CD4-positive, alpha-beta T cell treated with Interleukin-6 at 100 ng/mL for 8 hours (primary cell): ENCODE data around the gene NFIC.
"Not testable (repeated sequence)": the region's sequence is repeated elsewhere in the genome, so short reads cannot be mapped to it uniquely, and the experiment has no call there.

Source experiments
- DNase-seq: peaks from one replicate; pipeline ENCODE4 v3.0.0-alpha.2; 2020; ENCODE audit warnings: mixed read lengths, low spot score

Gene NFIC

DNA sequence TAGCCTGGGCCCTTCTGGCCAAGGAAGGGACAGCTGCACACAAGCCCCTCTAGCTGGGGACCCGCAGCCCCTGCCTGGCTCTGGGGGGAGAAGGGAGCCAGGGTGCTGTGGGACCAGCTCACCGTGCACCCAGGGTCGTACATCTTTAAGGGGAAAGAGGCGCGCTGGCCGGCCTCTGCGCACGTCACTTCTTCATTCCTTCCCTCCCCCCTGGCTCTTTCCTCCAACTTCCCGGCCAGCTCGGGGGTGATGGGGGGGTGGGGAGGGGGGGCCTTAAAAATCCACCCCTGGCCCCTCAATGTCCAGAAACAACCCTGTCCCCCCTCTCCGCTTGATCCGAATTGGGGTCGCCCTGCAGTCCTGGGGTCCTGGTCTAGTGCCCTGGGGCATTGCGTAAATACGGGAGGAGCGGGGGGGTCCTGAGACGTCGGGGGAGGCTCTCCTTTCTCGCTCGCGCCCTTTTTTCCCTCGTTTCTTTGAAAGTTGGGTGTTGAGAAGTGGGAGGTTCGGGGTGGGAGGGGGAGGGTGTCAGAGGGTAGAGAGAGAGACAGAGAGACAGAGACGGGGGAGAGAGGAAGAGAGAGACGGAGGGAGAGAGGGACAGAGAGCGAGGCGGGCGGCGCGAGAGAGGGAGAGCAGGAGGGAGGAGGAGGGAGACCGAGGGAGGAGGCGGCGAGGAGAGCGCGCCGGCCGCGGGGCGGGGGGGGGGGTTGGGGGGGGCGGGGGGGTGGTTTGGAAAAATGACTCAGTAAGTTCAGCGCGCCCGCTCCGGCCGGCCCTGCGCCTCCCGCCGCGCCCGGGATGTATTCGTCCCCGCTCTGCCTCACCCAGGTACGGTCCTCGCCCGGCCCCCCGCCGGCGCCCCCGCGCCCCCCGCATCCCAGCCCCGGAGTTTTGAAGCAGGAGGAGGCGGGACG is at the start of gene NFIC:
Gene NFIC (plus strand): TSS at position 748 of the 917 bp plus-strand sequence. CDS start 54 bp downstream, at position 802.
- DNase-seq: peak; percentile 45

DNA sequence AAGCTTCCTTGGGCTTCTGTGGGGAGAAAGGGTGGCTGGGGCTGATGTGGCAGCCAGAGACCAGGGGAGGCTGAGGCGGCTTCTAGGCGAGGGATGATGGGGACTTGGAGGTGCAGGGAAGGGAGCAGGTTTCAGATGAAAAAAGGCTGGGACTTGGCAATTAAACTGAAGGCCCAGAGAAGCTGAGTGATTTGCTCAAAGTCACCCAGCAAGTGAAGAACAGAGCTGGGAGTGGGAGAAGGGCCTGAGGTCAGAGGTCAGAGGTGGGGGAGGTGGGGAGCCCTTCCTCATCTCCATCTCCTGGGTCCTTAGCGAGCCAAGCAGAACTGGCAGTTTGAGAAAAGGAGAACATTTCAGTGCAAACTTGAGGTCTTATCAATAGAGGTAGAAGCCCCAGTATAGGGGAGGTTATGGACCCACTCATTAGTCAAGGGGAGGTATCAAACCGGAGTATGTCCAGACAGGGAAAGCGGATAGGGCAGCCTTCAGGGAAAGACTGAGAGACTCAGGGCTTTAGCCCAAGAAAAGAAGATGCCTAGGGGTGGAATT is 49.6 kb upstream of the NFIC start:
- no peak for DNase-seq

DNA sequence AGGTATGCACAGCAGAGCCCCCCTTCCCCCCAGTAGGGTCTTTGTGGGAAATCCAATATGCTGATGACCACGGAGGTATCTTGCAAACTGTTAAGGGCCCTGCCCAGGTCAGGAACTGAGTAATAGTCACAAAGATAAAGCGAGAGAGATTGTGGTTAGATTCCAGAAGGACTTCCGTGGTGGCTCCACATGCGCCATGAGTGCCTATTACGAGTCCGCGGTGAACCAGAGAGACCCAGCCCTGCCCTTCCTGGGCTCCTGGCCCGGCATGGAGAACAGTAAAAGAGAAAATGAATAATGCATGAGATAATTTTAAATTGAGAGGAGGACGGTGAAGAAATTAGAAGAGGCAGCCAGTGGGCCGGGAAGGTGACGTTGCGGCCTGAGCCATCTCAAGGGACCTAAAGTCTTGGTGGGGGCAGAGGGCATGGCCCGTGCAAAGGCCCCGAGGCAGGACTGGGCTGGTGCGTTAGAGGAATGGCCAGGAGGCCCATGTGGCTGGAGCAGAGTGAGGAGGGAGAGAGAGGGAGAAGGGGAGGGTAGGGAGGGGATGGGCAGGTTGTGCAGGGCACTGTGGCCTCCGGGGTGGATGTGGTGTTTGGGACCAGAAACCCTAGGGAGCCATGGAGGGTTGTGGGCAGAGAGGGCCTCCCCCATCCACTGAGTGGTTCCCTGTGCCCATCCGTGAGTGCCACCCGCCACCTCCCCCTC is 46.6 kb upstream of the NFIC start:
- DNase-seq: no peak

DNA sequence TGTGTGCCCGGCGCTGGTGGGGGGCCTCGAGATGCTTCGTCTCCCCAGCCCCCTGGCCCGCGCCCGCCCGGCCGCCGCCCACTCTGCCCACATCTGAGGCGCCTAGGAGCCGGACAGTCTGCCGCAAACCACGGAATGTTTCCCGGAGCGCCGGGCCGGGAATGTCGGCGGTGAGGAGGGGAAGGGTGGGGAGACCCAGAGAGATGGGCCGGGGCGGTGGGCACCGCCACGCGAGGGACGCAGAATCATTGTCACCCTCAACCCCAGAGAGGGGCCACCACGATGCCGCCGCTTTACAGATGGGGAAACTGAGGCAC is 46.1 kb upstream of the NFIC start:
- no peak for DNase-seq

DNA sequence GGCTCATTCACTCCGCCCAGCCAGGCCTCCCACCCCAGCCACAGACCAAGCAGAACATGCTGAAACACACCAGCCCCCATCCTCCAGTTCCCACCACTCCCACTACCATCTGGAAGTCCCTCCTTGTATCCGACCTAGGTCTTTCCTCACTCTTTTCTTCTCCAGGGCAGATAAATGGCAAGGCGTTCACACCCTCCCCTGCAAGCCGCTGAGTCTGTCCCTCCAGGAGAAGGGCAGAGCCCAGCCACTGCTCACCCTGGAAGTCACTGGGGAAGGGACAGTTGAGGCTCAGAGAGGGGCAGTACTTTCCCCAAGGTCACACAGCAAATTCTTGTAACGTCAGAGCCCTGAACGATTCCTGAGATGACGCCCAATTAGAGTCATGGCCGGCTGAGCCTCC is 45.5 kb upstream of the NFIC start:
- no peak for DNase-seq

DNA sequence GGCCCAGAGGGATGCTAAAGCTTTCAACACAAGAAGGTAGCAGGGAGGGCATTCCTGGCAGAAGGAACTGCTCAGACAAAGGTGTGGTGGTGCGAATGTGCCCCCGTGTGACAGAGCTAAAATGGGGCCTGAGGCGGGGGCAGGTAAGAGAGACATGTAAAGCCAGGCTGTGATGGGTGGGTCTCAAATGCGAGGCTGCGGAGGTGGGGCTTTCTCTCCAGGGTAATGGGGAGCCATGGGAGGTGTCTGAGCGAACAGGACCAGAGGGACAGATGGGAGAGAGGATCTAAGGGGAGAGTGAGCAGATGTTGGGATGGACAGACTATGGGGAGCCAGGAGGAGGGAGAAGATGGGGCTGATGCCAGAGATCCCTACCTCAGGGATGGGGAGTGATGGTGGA is 44.7 kb upstream of the NFIC start:
- no peak for DNase-seq

DNA sequence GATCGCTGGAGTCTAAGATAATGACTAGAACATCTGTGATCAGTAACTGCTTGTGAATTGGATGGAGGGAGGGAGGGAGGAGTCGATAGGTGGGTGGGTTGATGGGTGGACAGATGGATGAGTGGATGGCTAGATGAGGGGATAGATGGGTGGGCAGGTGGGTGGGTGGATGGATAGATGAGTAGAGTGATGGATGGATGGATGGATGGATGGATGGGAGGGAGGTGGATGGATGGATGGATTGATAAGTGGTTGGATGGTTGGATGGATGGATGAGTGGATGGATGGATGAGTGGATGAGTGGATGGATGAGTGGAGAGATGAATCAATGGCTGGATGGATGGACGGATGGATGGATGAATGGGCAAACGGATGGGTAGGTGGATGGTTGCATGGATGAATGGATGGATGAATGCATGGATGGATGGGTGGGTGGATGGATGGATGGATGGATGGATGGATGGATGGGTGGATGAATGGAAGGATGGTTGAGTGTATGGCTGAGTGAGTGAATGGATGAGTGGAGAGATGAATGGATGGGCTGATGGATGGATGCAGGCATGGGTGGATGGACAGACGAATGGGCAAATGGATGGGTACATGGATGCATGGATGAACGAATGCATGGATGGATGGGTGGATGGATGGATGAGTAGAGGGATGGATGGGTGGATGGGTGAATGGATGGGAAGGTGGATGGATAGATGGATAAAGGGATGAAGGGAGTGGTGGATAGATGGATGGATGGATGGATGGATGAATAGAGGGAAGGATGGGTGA is 44.0 kb upstream of the NFIC start:
- DNase-seq: no peak

DNA sequence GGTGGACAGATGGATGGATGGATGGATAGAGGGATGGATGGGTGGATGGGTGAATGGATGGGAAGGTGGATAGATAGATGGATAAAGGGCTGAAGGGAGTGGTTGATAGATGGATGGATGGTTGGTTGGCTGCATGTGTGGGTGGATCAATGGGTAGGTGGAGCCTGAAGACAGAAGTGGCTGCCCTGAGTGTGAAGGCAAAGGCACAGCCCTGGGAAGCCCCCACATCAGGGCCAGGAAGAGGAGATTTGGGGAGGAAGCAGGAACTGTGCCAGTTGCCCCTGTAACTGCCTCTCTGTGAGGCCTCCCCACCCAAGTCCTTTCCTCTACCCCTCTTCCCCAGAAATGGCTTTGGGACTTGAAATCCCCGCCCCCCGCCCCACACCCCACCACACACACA is 43.4 kb upstream of the NFIC start:
- DNase-seq: no peak

DNA sequence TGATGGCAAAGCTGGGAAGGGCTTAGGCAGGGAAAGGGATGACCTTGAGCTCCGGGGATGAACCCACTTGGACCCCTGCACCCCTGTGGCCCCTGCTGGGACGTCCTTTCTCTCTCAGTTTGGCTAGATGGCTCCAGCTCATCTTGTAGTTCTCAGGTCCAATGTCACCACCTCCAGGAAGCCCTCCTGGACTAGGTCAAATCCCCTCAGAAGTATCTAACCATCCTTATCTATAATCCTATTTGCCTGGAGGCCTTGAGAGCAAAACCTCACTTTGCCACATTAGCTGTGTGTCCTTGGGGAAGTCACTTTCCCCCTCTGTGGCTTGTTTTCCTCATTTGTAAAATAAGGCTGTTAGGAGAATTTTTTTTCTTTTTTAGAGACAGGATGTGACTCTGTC is 42.7 kb upstream of the NFIC start:
- DNase-seq: no peak

DNA sequence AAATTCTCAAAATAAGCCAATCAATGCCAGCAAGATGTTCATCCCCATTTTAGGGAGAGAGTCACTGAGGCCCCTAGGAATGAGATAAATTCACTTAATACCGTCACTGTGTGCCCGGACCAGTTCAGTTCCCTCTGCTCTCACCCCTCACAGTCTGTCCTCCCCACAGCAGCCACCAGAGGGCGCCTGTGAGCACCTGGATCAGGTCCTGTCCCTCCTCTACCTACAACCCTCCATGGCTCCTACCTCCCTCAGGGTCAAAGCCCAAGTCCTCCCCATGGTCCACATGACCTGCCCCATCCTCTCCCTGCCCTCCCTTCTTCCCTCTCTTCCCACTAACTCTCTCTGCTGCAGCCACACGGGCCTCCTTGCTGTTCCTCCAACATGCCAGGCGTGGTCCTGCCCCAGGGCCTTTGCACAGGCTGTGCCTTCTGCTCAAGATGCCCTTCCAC is 42.0 kb upstream of the NFIC start:
- DNase-seq: peak; percentile 47

DNA sequence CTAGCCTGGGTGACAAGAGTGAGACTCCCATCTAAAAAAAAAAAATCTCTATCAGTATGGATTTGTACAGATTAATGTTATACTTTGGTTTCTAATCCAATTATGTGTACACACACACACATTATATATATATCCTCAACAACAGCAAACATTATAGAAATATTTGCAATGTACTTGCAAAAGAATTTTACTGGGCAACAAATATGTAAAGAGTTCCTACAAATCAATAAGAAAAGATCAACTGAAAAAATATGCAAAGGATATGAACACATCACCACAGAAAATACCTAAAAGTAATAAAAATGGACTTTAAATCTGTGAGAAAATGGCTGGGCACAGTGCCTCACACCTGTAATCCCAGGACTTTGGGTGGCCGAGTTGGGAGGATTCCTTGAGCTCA is 40.9 kb upstream of the NFIC start:
- no peak for DNase-seq

DNA sequence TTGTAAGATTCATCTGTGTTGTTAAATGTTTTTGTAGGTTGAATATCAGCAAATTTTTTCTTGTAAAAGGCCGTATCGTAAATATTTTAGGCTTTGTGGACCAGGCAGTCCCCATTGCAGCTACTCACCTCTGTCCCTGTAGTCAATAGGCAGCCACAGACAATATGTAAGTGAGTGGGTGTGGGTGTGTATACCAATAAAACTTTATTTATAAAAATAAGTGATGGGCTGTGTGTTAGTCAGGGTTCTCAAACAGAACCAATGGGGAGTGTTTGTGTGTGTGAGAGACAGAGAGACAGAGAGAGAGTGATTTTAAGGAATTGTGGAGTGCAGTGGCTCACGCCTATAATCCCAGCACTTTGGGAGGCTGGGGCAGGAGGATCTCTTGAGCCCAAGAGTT is 37.6 kb upstream of the NFIC start:
- no peak for DNase-seq

DNA sequence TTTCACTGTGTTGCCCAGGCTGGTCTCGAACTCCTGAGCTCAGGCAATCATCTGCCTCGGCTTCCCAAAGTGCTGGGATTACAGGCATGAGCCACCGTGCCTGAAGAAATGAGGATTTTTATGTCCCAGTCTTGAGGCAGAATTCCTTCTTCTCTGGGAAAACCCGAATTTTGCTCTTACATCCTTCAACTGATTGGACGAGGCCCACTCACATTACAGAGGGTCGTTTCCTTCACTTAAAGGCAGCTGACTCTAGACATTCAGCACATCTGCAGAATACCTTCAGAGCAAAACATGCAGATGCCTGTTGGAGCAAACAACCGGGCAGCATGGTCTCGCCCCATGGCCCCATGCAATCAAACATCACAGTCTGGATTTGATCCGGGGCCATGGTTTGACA is 36.3 kb upstream of the NFIC start:
- no peak for DNase-seq

DNA sequence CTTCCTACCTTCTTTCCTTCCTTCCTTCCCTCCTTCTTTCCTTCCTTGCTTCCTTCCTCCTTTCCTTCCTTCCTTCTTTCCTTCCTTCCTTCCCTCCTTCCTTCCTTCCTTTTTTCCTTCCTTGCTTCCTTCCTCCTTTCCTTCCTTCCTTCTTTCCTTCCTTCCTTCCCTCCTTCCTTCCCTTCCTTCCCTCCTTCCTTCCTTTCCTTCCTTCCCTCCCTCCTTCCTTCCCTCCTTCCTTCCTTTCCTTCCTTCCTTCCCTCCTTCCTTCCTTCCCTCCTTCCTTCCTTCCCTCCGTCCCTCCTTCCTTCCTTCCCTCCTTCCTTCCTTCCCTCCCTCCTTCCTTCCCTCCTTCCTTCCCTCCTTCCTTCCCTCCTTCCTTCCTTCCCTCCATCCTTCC is 34.2 kb upstream of the NFIC start:
- DNase-seq: not testable (repeated sequence)

DNA sequence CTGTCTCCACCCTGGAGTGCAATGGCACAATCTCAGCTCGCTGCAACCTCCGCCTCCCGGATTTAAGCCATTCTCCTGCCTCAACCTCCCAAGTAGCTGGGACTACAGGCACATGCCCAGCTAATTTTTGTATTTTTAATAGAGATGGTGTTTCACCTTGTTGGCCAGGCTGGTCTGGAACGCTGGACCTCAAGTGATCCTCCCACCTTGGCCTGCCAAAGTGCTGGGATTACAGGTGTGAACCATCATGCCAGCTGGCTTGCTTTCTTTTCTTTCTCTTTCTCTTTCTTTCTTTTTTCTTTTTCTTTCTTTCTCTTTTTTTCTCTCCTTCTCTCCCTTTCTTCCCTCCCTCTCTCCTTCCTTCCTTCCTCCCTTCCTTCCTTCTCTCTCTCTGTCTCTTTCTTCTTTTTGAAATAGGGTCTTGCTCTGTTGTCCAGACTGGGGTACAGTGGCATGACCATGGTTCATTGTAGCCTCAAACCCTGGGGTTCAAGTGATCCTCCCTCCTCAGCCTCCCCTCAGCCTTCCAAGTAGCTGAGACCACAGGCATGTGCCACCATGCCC is 33.3 kb upstream of the NFIC start:
- DNase-seq: no peak

DNA sequence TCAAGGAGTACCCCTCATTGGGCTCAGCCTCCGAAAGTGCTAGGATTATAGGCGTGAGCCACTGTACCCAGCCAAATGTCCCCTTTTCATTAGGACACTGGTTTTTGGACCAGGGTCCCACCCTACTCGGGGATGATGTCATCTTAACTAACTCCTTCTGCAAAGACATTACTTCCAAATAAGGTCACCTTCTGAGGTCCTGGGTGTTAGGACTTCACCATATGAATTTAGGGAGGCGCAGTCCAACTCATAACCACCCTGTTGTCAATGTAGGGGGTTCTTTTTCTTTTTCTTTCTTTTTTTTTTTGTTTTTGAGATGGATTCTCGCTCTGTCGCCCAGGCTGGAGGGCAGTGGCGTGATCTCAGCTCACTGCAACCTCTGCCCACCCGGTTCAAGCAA is 32.7 kb upstream of the NFIC start:
- no peak for DNase-seq

DNA sequence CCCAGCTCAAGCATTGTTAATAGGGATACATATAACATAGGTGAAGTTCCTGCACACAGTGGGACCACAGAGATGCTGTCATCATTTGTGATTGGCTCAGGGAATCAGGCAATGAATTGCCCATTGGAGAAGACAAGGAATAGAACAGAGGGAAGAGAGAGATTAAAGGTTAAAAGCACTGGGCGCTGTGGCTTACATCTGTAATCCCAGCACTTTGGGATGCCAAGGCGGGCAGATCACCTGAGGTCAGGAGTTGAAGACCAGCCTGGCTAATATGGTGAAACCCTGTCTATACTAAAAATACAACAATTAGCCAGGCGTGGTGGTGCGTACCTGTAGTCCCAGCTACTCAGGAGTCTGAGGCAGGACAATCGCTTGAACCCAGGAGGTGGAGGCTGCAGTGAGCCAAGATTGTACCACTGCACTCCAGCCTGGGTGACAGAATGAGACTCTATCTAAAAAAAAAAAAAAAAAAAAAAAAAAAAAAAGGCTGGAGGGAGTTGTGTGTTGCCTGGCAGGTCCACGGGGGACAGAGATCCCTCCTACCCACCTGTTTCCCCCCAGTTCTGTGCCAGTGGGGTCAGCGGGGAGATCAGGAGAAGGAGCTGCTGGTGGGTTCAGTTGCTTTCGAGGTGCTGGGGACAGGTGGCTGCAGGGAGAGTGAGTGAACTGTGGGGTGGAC is 31.5 kb upstream of the NFIC start:
- DNase-seq: not testable (repeated sequence)

DNA sequence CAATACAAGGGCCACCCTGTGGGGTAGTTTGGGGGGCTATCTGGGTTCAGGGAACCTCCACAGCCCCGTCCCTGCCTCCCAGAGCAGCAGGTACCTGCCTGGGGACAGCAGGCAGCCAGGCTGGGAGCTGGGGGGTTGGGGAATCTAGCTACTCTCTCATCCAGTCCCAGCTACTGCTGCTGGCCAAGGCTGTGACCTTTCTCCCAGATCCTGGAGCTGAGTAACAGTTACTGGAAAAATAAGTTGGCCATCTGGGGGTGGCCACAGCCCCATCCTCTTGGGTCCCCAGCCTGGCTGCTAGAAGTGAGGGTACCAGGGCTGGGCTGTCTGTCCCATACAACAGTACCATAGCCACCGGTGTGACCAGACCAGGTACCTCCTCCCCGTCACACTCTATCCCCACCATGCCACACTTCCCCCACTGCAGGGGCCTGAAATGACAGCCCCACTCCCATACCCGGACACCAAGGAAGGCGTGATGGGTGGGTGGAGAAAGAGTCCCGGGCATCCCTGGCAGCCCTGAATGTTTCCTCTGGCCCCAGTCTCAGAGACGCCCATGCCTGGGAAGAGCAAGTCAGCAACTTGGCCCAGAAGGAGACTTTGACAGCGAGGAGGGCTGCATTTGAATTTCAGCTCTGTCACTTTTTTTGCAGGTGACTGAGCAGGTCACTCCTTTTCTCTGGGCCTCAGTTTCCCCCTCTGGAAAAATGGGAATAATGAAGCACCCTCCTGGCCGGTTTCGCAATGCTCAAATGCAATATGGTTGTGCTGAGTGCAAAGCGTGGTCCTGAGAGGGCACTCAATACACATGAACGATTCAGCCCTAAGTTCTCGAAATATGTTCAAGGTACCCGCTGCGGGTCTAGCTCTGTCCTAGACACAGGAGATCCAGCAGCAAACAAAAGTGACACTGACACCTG is 30.7 kb upstream of the NFIC start:
- DNase-seq: no peak

DNA sequence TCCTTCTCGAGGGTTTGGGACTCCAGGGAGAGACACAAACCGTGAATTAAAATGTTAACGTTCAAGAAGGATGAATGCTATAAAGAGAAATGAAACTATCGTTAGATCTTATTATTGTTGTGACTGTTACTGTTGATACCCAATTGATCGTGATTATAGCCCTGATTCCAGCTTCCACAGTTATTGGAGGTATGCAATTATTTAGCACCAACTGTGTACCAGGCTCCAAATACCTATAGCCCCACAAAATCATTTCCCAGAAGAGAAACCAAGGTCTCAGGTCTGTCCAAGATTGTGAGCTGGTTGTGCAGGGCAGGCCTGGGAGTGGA is 30.1 kb upstream of the NFIC start:
- DNase-seq: no peak

DNA sequence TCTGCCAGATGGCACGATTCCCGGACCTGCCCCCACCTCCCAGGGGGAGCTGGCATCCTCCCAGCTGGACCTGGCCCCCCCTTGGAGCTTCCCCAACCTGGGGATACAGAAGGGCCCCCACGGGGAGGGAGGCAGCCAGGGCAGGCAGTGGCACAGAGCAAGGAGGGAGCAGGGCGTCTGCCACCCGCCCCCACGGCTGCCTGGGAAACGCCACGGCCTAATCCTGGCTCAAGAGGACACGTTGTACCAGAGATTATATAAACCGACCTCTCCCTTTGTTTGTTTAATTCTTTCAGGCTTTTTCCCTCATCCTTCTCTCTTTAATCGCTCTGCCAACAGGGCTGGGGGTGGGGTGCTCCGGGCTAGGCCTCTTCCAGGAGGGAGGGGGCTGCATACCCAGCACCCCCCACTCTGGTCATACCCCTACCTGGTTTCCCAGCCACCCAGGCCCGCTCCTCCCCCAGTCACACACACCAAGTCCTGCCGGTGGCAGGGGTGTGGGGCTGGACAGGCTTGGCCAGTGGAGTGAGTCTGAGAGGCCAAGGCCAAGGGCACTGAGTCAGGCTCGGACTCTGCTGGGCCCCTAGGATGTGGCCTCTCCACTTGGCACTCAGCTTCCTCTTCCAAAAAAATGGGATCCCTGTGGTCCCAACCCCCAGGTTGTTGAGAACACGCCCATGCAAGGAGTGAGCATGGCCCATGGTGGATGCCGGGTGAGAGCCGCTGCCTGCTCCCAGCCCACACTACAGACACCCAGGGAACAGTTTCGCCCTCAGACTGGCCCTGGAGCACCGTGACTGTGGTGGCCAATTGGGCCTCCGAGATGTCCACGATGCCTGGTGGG is 29.5 kb upstream of the NFIC start:
- DNase-seq: no peak
